Measurements from ENCODE around the gene RNF157. TPM values are rescaled to one million over a fixed set of nuclear protein-coding genes. Genes with fewer than 3 reads are reported as not detected.

Gene RNF157
- total and polyA plus RNA-seq, 9 of the 15 experiments (the other 6 are each of a cell fraction or from before 2014, with no cell fraction given), result 8.1 to 31.7 (median 20.8) TPM

GRCh38 chr17:76265624-76266243, 25.4 kb upstream of the RNF157 start (continued):
- TF ChIP-seq ZNF12 (CRISPR knock-in tag; IDR thresholded peaks at IDR 0.05) (no peak), MYC (IDR thresholded peaks at IDR 0.05; ENCODE audit: low read depth, low read length) (no peak; the same call in 1 of the 2 replicates), MYC (CRISPR knock-in tag; IDR thresholded peaks at IDR 0.05; ENCODE audit: borderline replicate concordance, low read depth) (no peak), PCBP1 (IDR thresholded peaks at IDR 0.05; ENCODE audit: low read depth, low read length, poor library complexity, severe bottlenecking) (peak; percentile 55), ZNF592 (IDR thresholded peaks at IDR 0.05) (no peak), HES1 (IDR thresholded peaks at IDR 0.05; ENCODE audit: low read depth) (no peak), DLX4 (CRISPR knock-in tag; IDR thresholded peaks at IDR 0.05) (no peak), RB1 (IDR thresholded peaks at IDR 0.05; ENCODE audit: low read depth) (0 out of 2 replicates have a peak, but pooled peaks have one; percentile 15), CAMTA2 (CRISPR knock-in tag; conservative IDR thresholded peaks at IDR 0.05) (no peak), CREM (IDR thresholded peaks at IDR 0.05; ENCODE audit: low read depth) (0 out of 2 replicates have a peak, but pooled peaks have one; percentile 34), CEBPZ (IDR thresholded peaks at IDR 0.05; ENCODE audit: borderline replicate concordance, low read depth, low read length) (no peak), ZNF644 (tag; IDR thresholded peaks at IDR 0.05; ENCODE audit: low read depth) (no peak), UBTF (IDR thresholded peaks at IDR 0.05; ENCODE audit: borderline replicate concordance in 1 of 2, low read depth in 2 of 2, low read length in 2 of 2) (0 out of 4 replicates have a peak, but pooled peaks of 1 of the 2 experiments have one; percentile 38), ZNF197 (CRISPR knock-in tag; IDR thresholded peaks at IDR 0.05; ENCODE audit: low read depth) (0 out of 2 replicates have a peak, but pooled peaks have one; percentile 5), HDAC1 (IDR thresholded peaks at IDR 0.05) (peak in 1 of 2 experiments; percentile 64; a peak in 2 of 4 replicates)
